Mesenteric fat pad (tissue), 1 donor: Measurements from ENCODE around the gene GLIPR2. TPM values are rescaled to one million over a fixed set of nuclear protein-coding genes. Genes with fewer than 3 reads are reported as not detected.

Experiments
- DNase-seq: peaks from one replicate; pipeline ENCODE4 v3.0.0-alpha.2; 2020; ENCODE audit warnings: low spot score
- total RNA-seq: library from RNA; stranded (reverse); fragmentation: NEBNext Ultra II Directional; extraction: Animal tissue kit (Norgen Biotek cat#: 25700); gene quantifications from one replicate; pipeline ENCODE4 v1.2.1, GENCODE V29; 2021
- donor health status: DM: yes; HTN: yes; CAD: no.

The GLIPR2 gene
- total RNA-seq, 1 donor from 2014 or later = 81.7 TPM

DNA sequence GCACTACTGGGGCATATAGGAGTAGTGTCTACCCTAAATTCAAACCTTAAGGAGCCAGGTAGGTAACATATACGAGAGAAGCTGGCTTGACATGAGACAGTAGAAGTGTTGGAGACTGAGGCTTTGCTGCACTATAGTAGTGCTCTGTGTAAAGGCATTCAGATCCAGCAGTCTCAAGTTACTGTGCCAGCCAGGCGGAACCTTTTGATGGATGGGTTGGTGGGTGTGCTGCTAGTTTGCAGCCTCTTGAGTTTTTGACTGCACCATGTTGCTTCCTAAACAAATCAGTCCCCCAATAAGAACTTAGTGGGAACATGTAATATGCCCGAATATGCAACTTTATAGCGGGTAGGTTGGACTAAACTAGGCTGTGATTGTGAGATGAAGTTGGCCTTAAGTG, 55.7 kb downstream of the GLIPR2 start:
- no peak for DNase-seq

- DNase-seq = no peak
Observed at GRCh38 chr9:36193023-36193422, 56.5 kb downstream of the GLIPR2 start.

DNA sequence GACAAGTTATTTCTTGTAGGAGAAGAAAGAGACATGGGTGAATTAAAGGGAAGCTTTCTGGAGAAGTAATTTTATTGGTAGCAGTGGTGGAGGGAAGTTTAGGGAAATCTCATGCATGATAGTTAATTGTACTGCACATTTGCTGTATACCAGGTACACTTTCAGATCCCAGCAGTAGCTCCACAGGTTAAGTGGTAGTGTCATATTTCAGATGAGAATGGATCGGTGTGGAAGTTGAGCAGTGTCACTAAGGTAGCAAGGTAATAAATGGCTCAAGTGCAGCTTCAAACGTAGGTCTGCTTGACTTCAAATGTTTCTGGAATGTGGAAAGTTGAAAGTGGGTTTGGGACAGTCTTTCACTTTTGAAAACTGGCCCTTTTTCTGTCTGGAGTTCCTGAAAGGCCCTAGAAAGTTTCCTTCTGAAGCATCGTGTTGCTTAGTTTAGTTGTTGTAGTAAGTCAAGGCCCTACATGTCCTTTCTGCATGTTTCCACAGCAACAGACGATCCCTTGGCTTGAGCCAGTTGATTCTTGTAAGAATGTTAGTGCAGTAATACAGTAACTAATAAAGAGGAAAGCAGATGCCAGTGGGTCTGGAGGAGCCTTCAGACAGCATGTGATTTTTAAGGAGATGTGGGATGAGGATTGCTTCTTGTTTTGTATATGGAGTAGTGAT, 57.9 kb downstream of the GLIPR2 start:
- no peak for DNase-seq

DNA sequence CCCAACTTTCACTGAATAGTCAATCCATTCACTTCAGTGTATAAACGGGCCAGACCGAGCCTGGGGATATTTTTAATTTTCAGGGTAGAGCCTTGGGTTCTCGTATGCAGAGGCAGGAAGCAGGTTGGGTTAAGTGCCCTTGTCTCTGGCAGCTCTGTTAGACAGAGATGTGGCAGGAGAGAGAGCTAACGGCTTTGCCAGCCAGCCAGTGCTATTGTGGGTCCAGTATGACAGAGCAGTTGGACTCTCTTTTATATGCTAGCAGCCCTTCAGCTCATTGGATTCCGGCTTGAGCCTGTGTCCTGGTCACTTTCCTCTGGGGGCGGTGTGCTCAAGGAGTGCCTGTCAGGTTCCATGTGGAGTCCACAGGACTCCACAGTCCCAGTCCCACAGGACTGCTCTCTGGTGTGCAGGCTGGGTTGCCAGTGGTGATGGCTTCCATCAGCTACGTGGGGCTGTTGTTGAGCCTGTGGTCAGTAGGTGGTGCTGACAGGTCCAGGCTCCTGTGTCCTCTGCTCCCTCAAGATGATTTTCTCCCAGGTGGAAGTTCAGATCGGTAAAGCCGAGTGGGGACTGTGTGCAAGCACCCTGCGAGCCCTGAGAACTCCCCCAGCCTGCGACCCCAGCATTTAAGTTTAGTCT, 68.5 kb downstream of the GLIPR2 start:
- DNase-seq = no peak

- DNase-seq = no peak
Observed at GRCh38 chr9:36207016-36207415, 70.5 kb downstream of the GLIPR2 start.

DNA sequence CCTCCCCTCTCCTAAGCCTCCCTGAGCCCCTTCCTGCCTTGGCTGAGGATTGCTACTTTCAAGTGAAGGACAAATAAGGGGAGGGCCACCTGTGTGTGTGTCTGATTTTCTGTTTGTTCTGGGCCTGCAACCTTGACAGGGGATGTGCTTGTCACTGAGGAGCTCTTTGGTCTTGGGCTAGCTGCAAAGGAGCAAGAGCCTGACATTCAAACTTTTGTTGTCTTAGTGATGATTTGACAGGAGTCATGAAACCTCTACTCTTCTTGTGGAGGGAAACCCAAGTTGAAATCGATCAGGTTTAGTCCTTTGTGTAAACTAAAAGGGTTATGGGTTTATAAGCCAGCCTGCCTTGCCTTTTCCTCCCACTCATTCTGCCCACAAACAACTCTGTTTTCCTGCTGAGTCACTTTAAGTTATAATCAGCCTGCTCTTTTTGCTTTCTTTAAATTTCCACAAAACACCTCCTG, 71.0 kb downstream of the GLIPR2 start:
- DNase-seq = no peak

- DNase-seq = no peak
Observed at GRCh38 chr9:36208521-36209253, 72.2 kb downstream of the GLIPR2 start.

DNA sequence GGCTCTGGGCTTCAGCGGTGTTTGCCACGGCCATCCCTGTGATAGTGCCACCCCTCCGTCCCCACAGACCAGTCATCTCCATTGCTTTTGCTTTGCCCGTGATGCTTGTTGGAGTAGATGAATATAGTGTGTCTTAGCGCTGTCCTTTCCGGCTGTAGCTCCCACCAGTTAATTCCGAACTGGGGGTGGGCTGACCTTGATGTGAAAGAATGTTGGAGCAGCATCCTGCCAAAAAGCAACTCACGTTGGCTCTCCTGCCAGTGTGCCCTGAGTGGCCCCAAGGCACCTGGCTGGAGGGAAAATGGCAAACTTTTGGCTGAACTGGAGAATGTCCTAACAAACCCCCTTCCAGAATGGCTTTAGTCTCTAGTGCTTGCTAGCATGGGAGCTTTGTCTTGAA, 74.2 kb downstream of the GLIPR2 start:
- no peak for DNase-seq

GRCh38 chr9:36211510-36211909, 75.0 kb downstream of the GLIPR2 start:
- no peak for DNase-seq

GRCh38 chr9:36213387-36213786, 76.9 kb downstream of the GLIPR2 start:
- no peak for DNase-seq

Other genes with a start within 250 kb of the GLIPR2 start
- gene HRCT1, start 230.5 kb upstream of the GLIPR2 start, total RNA-seq = 5.2 TPM
- 25.3 TPM for gene SPAAR, start 227.2 kb upstream of the GLIPR2 start, total RNA-seq
- gene OR2S2, start 178.6 kb upstream of the GLIPR2 start, total RNA-seq = not detected
- 18.5 TPM for gene RECK, start 99.8 kb upstream of the GLIPR2 start, total RNA-seq
- 0.87 TPM for gene CCIN, start 32.7 kb downstream of the GLIPR2 start, total RNA-seq
- 190 TPM for gene CLTA, start 54.2 kb downstream of the GLIPR2 start, total RNA-seq
- gene GNE, start 121.7 kb downstream of the GLIPR2 start, total RNA-seq = 32.8 TPM